HepG2 (cell line): Measurements from ENCODE around the gene UBC. TPM values are rescaled to one million over a fixed set of nuclear protein-coding genes. Genes with fewer than 3 reads are reported as not detected.

ENCODE experiments used
- ARNT ChIP-seq: fragments of 450-650 bp; IDR thresholded peaks from 2 replicates; pipeline ENCODE4 v1.6.1; 2017
- CENPT ChIP-seq: sonication (generic); formaldehyde crosslinking; IDR thresholded peaks from 2 replicates; pipeline ENCODE4 v1.8.0; 2022; ENCODE audit warnings: low read depth, mild to moderate bottlenecking, moderate library complexity, missing genetic modification reagents
- ETS1 ChIP-seq: sonication (generic); formaldehyde crosslinking; IDR thresholded peaks from 2 replicates; pipeline ENCODE4 v1.4.0; 2020; ENCODE audit warnings: missing genetic modification reagents
- JUNB ChIP-seq: sonication (generic); formaldehyde crosslinking; IDR thresholded peaks from 2 replicates; pipeline ENCODE4 v1.8.0; 2022; ENCODE audit warnings: missing genetic modification reagents, mild to moderate bottlenecking, borderline replicate concordance
- MTF2 ChIP-seq: sonication (generic); formaldehyde crosslinking; IDR thresholded peaks from 2 replicates; pipeline ENCODE4 v1.5.0; 2020; ENCODE audit warnings: missing genetic modification reagents, borderline replicate concordance
- NR2C2 ChIP-seq: sonication (generic); formaldehyde crosslinking; IDR thresholded peaks from 2 replicates; pipeline ENCODE4 v1.4.0; 2020; ENCODE audit warnings: missing genetic modification reagents, mild to moderate bottlenecking, moderate library complexity, borderline replicate concordance
- PHF5A ChIP-seq: IDR thresholded peaks from one replicate; pipeline ENCODE4 v1.6.1; 2018; ENCODE audit warnings: low read depth, missing genetic modification reagents; ENCODE audit not compliant: unreplicated experiment
- POGZ ChIP-seq: sonication (generic); formaldehyde crosslinking; IDR thresholded peaks from 2 replicates; pipeline ENCODE4 v1.4.0; 2020; ENCODE audit warnings: mild to moderate bottlenecking, missing genetic modification reagents
- PREB ChIP-seq: sonication (generic); formaldehyde crosslinking; IDR thresholded peaks from 2 replicates; pipeline ENCODE4 v1.4.0; 2020; ENCODE audit warnings: missing genetic modification reagents
- PTBP1 ChIP-seq: fragments of 200-400 bp; formaldehyde crosslinking; IDR thresholded peaks from 2 replicates; pipeline ENCODE4 v1.6.1; 2018; ENCODE audit warnings: low read length, low read depth; ENCODE audit not compliant: poor library complexity, severe bottlenecking
- REL ChIP-seq: sonication (generic); formaldehyde crosslinking; conservative IDR thresholded peaks from 2 replicates; pipeline ENCODE4 v1.8.0; 2022; ENCODE audit warnings: mild to moderate bottlenecking, missing genetic modification reagents, moderate library complexity
- SNAI1 ChIP-seq: sonication (generic); formaldehyde crosslinking; IDR thresholded peaks from 2 replicates; pipeline ENCODE4 v1.5.0; 2020; ENCODE audit warnings: mild to moderate bottlenecking, missing genetic modification reagents, borderline replicate concordance
- SPEN ChIP-seq: sonication (generic); formaldehyde crosslinking; IDR thresholded peaks from 2 replicates; pipeline ENCODE4 v1.5.1; 2020; ENCODE audit warnings: low read depth, mild to moderate bottlenecking, missing genetic modification reagents
- YEATS2 ChIP-seq: sonication (generic); formaldehyde crosslinking; IDR thresholded peaks from 2 replicates; pipeline ENCODE4 v1.4.0; 2020; ENCODE audit warnings: missing genetic modification reagents, borderline replicate concordance
- ZEB1 ChIP-seq: IDR thresholded peaks from 2 replicates; pipeline ENCODE4 v1.6.1; 2012; ENCODE audit warnings: mild to moderate bottlenecking, low read depth, inconsistent platforms; ENCODE audit not compliant: insufficient replicate concordance
- ZNF180 ChIP-seq: sonication (generic); formaldehyde crosslinking; IDR thresholded peaks from 2 replicates; pipeline ENCODE4 v1.4.0; 2020; ENCODE audit warnings: low read depth, missing genetic modification reagents, borderline replicate concordance
- ZNF260 ChIP-seq: sonication (generic); formaldehyde crosslinking; IDR thresholded peaks from 2 replicates; pipeline ENCODE4 v1.4.0; 2020; ENCODE audit warnings: missing genetic modification reagents, low read depth, mild to moderate bottlenecking, borderline replicate concordance
- ZNF496 ChIP-seq: sonication (generic); formaldehyde crosslinking; IDR thresholded peaks from 2 replicates; pipeline ENCODE4 v1.8.1; 2023; ENCODE audit warnings: mild to moderate bottlenecking, moderate library complexity, missing genetic modification reagents; ENCODE audit not compliant: insufficient replicate concordance
- ZNF558 ChIP-seq: sonication (generic); formaldehyde crosslinking; IDR thresholded peaks from 2 replicates; pipeline ENCODE4 v1.9.0; 2022; ENCODE audit warnings: mild to moderate bottlenecking, missing genetic modification reagents, borderline replicate concordance
- ZNF761 ChIP-seq: sonication (generic); formaldehyde crosslinking; conservative IDR thresholded peaks from 2 replicates; pipeline ENCODE4 v1.4.0; 2020; ENCODE audit warnings: mild to moderate bottlenecking, missing genetic modification reagents
- ZNF768 ChIP-seq: sonication (generic); formaldehyde crosslinking; IDR thresholded peaks from 2 replicates; pipeline ENCODE4 v1.4.0; 2020; ENCODE audit warnings: missing genetic modification reagents
- polyA plus RNA-seq, 8 experiments: library from polyadenylated mRNA; depleted of rRNA in 3 of 8; stranded (reverse) in 7 of 8; unstranded in 1 of 8; fragments of >200 nt; fragmentation: Illumina TruSeq in 4 of 8; extraction: Trizol in 4 of 8; gene quantifications; 2 replicates each; pipeline versions ENCODE4 v1.2.1 to v1.2.3, GENCODE V29; 2011 to 2016; ENCODE audit warnings: low read depth in 4 of 8, missing spikeins in 1 of 8, mixed read lengths in 1 of 8; ENCODE audit not compliant: insufficient read depth in 1 of 8
- total RNA-seq, 5 experiments: library from RNA; depleted of rRNA; stranded (reverse); fragments of >200 nt; fragmentation: Illumina TruSeq; extraction: Trizol; gene quantifications; 2 replicates each; pipeline ENCODE4 v1.2.3, GENCODE V29; 2016; ENCODE audit warnings: low read depth in 1 of 5
- TF ChIP-seq, protein P1 (sequence below): sonication (generic); formaldehyde crosslinking; IDR thresholded peaks from 2 replicates; pipeline ENCODE4 v1.5.0; 2020; ENCODE audit warnings: mild to moderate bottlenecking, missing genetic modification reagents
- TF ChIP-seq, protein P2 (sequence below): sonication (generic); formaldehyde crosslinking; IDR thresholded peaks from 2 replicates; pipeline ENCODE4 v1.4.0; 2020; ENCODE audit warnings: missing genetic modification reagents

The UBC gene
- total and polyA plus RNA-seq, 2 of the 13 experiments (the other 11 are each of a cell fraction or from before 2014, with no cell fraction given), result 805 to 1,432 TPM

- TF ChIP-seq, protein P1, sequence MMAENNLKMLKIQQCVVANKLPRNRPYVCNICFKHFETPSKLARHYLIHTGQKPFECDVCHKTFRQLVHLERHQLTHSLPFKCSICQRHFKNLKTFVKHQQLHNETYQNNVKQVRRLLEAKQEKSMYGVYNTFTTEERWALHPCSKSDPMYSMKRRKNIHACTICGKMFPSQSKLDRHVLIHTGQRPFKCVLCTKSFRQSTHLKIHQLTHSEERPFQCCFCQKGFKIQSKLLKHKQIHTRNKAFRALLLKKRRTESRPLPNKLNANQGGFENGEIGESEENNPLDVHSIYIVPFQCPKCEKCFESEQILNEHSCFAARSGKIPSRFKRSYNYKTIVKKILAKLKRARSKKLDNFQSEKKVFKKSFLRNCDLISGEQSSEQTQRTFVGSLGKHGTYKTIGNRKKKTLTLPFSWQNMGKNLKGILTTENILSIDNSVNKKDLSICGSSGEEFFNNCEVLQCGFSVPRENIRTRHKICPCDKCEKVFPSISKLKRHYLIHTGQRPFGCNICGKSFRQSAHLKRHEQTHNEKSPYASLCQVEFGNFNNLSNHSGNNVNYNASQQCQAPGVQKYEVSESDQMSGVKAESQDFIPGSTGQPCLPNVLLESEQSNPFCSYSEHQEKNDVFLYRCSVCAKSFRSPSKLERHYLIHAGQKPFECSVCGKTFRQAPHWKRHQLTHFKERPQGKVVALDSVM (CRISPR knock-in tag), result no peak; the same call in 1 of the 2 replicates
- TF ChIP-seq CENPT (no peak), ZNF180 (CRISPR knock-in tag) (no peak), YEATS2 (CRISPR knock-in tag) (0 out of 2 replicates have a peak, but pooled peaks have one; percentile 14), ZEB1 (no peak), ARNT (no peak), PREB (no peak), MTF2 (CRISPR knock-in tag) (no peak), JUNB (no peak), SNAI1 (no peak), PTBP1 (no peak), REL (CRISPR knock-in tag) (no peak), ZNF558 (CRISPR knock-in tag) (no peak), NR2C2 (CRISPR knock-in tag) (peak; percentile 76), ZNF768 (peak; percentile 24; the same call in 1 of the 2 replicates), POGZ (no peak; the same call in 1 of the 2 replicates), ZNF761 (CRISPR knock-in tag) (no peak), SPEN (CRISPR knock-in tag) (0 out of 2 replicates have a peak, but pooled peaks have one; percentile 25), PHF5A (CRISPR knock-in tag) (peak; percentile 63), ZNF496 (CRISPR knock-in tag) (no peak), ETS1 (CRISPR knock-in tag) (no peak), ZNF260 (peak; percentile 98; the same call in 1 of the 2 replicates)
- TF ChIP-seq, protein P2, sequence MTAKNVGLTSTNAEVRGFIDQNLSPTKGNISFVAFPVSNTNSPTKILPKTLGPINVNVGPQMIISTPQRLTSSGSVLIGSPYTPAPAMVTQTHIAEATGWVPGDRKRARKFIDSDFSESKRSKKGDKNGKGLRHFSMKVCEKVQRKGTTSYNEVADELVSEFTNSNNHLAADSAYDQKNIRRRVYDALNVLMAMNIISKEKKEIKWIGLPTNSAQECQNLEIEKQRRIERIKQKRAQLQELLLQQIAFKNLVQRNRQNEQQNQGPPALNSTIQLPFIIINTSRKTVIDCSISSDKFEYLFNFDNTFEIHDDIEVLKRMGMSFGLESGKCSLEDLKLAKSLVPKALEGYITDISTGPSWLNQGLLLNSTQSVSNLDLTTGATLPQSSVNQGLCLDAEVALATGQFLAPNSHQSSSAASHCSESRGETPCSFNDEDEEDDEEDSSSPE (CRISPR knock-in tag), result peak; percentile 49; the same call in 1 of the 2 replicates
These were observed 26.1 kb upstream of the UBC start (continued) for GRCh38 chr12:124940393-124941169.
